Measurements from ENCODE around the gene RALY. TPM values are rescaled to one million over a fixed set of nuclear protein-coding genes. Genes with fewer than 3 reads are reported as not detected.

The RALY gene
- total RNA-seq, 1 donor from 2014 or later, result 234 TPM

DNA sequence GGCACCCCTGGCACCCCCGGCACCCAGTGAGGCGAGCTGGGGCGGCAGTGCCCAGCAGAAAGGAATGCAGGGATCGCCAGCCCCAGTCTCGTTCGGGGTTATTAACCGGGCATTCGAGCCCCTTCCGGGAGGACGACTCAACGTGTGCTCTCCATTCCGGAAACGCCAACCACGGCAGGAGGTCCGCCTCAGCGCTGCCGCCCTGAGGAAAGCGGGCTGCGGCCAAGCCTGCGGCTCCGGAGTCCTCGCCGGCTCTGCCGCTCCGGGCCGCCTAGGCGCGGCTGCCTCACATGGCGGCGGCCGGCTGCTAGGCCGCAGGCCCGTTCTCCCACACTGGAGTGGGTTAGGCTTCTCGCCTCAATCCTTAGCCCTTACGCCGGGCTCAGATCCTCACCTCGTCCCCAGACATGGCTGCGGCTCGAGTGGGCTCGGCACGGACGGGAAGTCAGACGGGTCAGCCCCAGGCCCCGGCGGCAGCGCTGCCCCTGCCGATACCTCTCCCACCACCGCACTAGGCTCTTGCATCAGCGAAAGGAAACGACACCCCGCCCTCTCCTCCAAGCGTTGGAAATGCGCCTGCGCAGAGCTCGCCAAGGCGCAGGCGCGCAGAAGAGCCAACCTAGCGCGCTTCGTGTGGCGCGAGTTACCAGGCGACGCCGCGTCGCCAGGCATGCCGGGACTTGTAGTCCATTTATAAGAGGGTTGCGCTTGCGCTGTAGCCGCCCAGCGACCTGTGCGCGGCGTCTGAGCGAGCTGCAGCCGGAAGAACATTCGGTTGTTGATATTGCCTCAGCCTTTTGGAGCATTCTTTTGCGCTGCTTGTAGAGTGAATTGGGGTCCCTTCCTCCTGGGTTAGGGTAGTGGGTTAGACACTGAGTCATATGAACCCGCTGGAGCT, 118.2 kb downstream of the RALY start, which contains the start of gene EIF2S2:
TSS of gene EIF2S2 (minus strand) at position 542 of the 898 bp plus-strand sequence. CDS start at position 409, 133 bp downstream.
- Mint-ChIP-seq H3K36me3 (ENCODE audit: unreplicated experiment) (no peaks in the 10 kb centered on the region), H3K4me3 (ENCODE audit: unreplicated experiment) (peak within 1 kb of the TSS; percentile 98), H3K27me3 (ENCODE audit: unreplicated experiment) (peaks cover 13% of the 10 kb centered on the region), H3K9me3 (ENCODE audit: unreplicated experiment) (peaks cover 9% of the 10 kb centered on the region), H3K27ac (ENCODE audit: unreplicated experiment) (peak within 1 kb of the TSS; percentile 76), H3K4me1 (ENCODE audit: low read depth, unreplicated experiment) (peaks cover 12% of the 10 kb centered on the region)
- peak; percentile 93 for DNase-seq
- TF ChIP-seq CTCF (IDR thresholded peaks at IDR 0.05; ENCODE audit: partially characterized antibody, unreplicated experiment), result no peak

DNA sequence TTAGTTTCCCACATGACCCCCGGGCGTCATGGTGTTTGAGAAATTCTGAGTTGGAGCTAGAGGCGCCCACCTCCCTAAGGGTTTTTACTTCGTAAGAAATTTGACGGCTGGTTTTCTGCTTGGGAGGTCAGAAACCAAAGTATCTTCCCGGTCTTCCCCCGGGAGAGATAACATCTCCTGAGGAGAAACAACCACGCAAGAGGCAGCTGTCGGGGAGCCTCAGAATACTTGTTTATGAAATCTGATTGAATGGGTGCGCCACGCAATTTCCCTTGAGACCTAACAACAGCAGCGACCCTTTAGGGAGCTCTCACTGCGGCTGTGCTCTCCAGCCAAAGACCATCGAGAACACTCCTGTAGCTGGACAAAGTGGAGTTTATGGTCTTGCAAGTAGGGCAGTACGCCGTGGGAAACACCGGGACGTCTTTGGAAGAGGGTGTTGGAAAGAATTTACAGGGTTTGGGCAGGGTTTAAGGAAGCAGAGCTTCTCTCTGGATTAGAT, 118.9 kb downstream of the RALY start:
- Mint-ChIP-seq H3K27ac (ENCODE audit: unreplicated experiment) (peak overlapping the region; percentile 76), H3K4me3 (ENCODE audit: unreplicated experiment) (peak overlapping the region; percentile 87), H3K4me1 (ENCODE audit: low read depth, unreplicated experiment) (peaks cover 12% of the 10 kb centered on the region), H3K36me3 (ENCODE audit: unreplicated experiment) (no peaks in the 10 kb centered on the region), H3K9me3 (ENCODE audit: unreplicated experiment) (peaks cover 9% of the 10 kb centered on the region), H3K27me3 (ENCODE audit: unreplicated experiment) (peaks cover 13% of the 10 kb centered on the region)
- TF ChIP-seq CTCF (IDR thresholded peaks at IDR 0.05; ENCODE audit: partially characterized antibody, unreplicated experiment), result no peak
- DNase-seq, result peak; percentile 18

- Mint-ChIP-seq H3K9me3 (ENCODE audit: unreplicated experiment) (peaks cover 7% of the 10 kb centered on the region), H3K4me3 (ENCODE audit: unreplicated experiment) (no peak overlapping the region), H3K27me3 (ENCODE audit: unreplicated experiment) (peaks cover 13% of the 10 kb centered on the region), H3K27ac (ENCODE audit: unreplicated experiment) (no peak overlapping the region), H3K4me1 (ENCODE audit: low read depth, unreplicated experiment) (peaks cover 12% of the 10 kb centered on the region), H3K36me3 (ENCODE audit: unreplicated experiment) (no peaks in the 10 kb centered on the region)
- TF ChIP-seq CTCF (IDR thresholded peaks at IDR 0.05; ENCODE audit: partially characterized antibody, unreplicated experiment), result no peak
- DNase-seq, result no peak
These were observed 121.1 kb downstream of the RALY start for GRCh38 chr20:34114809-34115208.

- DNase-seq, result no peak
- no peak overlapping the region for H3K27ac Mint-ChIP-seq (ENCODE audit: unreplicated experiment)
- no peak overlapping the region for H3K4me3 Mint-ChIP-seq (ENCODE audit: unreplicated experiment)
These were observed 121.5 kb downstream of the RALY start for GRCh38 chr20:34115232-34115631.

More at GRCh38 chr20:34115232-34115631, 121.5 kb downstream of the RALY start:
- no peak for TF ChIP-seq CTCF (IDR thresholded peaks at IDR 0.05; ENCODE audit: partially characterized antibody, unreplicated experiment)
- peaks cover 13% of the 10 kb centered on the region for H3K27me3 Mint-ChIP-seq (ENCODE audit: unreplicated experiment)
- H3K4me1 Mint-ChIP-seq (ENCODE audit: low read depth, unreplicated experiment), result peaks cover 12% of the 10 kb centered on the region
- no peaks in the 10 kb centered on the region for H3K36me3 Mint-ChIP-seq (ENCODE audit: unreplicated experiment)
- H3K9me3 Mint-ChIP-seq (ENCODE audit: unreplicated experiment), result peaks cover 7% of the 10 kb centered on the region
